Anterior cingulate cortex (tissue), 58 donors: Measurements from ENCODE around the gene GRIK3.
A peak's percentile ranks its signal among the peaks of the same experiment; 100 is the strongest.
"Not testable (repeated sequence)": the region's sequence is repeated elsewhere in the genome, so short reads cannot be mapped to it uniquely, and the experiment has no call there.

ENCODE experiments used
- DNase-seq, 58 donors: peaks; one replicate each; lab custom pipeline; 2025; lab: John Stamatoyannopoulos, UW

GRIK3 gene

GRCh38 chr1:37034121-37035013, at the start of gene GRIK3:
GRIK3 (minus strand) TSS chr1:37034515; CDS start chr1:37034108, 407 bp downstream.
- peak in 24 of 58 donors; percentile 8 to 62 (median 30) for DNase-seq

- no peak for DNase-seq
These were observed 49.7 kb upstream of the GRIK3 start for GRCh38 chr1:37084013-37084412.

DNA sequence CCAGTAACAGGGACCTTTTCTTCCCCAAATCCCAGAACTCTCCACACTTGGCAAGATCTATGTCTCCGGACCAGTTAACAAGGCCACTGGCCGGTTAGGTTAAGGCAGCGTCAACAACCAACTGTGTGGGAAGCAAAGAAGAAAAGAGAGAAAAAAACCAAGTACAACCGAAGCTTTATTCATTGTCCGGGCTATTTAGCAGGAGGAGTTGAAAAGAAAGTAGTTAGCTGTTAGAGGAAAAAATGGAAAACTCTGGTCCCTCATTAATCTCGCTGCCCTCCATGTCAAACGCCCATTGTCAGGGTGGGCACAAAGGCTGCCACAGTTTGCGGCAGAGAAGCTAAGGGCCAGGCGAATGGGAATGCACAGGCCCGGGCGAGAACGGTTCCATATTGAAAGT, 49.3 kb upstream of the GRIK3 start:
- DNase-seq: peak in 26 of 58 donors; percentile 4 to 72 (median 21)

DNA sequence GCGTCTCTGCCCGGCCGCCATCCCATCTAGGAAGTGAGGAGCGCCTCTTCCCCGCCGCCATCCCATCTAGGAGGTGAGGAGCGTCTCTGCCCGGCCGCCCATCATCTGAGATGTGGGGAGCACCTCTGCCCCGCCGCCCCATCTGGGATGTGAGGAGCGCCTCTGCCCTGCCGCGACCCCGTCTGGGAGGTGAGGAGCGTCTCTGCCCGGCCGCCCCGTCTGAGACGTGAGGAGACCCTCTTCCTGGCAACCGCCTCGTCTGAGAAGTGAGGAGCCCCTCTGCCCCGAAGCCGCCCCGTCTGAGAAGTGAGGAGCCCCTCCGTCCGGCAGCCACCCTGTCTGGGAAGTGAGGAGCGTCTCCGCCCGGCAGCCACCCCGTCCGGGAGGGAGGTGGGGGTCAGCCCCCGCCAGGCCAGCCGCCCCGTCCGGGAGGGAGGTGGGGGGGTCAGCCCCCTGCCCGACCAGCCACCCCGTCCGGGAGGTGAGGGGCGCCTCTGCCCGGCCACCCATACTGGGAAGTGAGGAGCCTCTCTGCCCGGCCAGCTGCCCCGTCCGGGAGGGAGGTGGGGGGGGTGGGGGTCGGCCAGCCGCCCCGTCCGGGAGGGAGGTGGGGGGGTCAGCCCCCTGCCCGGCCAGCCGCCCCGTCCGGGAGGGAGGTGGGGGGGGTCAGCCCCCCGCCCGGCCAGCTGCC, 46.1 kb upstream of the GRIK3 start:
- DNase-seq: not testable (repeated sequence)

DNA sequence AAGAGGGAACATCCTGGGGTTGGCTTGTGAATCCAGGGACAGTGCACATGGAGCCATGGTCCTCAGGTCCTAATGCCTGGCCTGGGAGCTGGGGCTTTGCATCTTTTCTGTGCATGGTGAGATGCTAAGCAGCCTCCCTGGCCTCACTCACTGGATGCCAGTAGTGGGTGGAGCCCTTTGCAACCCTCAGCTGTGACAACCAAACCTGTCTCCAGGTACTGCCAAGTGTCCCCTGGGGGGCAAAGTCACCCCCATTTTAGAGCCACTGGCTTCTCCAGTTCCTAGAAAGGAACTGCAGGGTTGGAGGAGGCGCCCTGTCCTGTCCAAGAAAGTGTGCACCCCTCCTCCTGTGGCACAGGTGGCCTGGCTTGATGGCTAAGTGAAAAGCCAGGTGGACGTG, 44.6 kb upstream of the GRIK3 start:
- no peak for DNase-seq

DNA sequence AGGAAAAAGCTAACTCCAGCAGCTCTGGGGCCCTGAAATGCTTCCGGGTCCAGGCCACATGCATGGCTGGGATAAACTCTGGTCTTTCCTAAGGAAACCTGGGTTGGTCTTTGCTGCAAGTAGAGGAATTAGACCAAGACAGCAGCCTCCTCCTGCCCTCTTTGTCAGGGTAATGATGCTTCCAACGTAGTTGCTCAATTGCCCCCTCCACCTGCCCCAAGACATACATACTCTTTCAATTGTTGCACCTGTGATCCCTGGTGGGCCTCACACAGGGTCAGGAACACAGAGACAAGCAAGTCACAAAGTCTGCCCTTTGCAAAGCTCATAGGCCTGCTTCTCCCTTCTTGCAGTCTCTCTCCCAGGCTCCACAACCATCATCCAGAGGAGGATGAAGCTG, 41.9 kb upstream of the GRIK3 start:
- no peak for DNase-seq

DNA sequence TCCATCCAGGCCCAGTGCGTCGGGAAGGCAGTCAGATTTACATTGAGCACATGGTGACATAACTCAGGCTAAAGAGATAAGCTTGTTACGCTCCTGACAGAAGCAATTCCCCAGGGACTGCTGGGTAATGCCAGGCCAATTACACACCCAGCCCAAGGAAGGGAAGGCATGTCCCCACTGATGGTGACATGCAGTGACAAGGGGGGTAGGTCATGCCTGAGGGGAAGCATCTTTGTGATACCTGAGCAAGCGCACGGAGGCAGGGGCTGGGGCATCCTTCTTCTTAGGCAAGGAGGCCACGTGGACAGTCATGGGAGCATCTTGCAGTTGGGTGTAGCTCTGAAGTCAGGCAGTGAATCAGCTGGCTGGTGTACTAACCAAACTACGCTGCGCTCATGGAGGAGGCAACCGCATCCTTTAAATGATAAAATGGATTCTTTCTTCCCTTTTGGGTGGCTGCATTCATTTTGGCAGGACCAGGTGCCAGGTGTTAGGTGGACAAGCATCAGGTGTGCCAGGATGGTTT, 39.6 kb upstream of the GRIK3 start:
- no peak for DNase-seq

GRCh38 chr1:37073152-37073853, 39.0 kb upstream of the GRIK3 start:
- no peak for DNase-seq

DNA sequence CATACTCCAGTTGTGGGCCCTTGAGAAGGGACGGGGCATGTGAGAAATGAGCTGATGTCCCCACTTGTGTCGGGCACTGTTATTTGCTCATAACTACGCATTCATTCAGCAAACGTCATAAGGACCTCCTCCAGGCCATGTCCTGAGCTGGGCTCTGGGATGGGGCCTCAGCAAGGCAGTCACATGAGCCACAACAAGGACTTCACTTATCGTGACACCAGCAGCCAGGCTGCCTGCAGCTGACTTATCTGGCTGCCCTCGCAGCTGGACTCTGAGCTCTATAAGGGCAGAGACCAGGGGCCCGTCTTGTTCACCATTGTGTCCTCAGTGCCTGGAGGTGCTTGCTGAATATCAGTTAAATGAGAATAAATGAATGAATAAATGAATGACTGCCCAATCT, 37.5 kb upstream of the GRIK3 start:
- DNase-seq: peak in 13 of 58 donors; percentile 16 to 70 (median 30)

DNA sequence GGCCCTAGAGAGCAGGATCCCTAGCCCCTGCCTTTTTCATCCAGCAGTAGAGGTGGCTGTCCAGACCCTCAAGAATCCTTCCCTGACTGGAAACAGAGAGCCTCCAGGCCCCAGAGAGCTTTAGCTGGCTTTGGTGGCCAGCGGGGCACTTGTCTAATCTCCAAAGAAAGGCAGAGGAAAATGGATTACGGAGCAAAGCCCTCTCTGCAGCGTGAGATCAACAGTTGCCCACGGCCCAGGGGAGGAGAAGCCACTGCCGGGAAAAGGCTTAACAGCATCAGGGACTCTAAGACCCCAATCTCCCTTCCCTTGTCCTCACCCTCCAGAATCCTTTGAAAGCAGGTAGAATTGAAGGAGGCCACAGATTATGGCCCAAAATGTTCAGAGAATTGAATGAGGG, 35.8 kb upstream of the GRIK3 start:
- no peak for DNase-seq

GRCh38 chr1:37069406-37069805, 35.1 kb upstream of the GRIK3 start:
- DNase-seq: no peak

GRCh38 chr1:37068897-37069296, 34.6 kb upstream of the GRIK3 start:
- no peak for DNase-seq

DNA sequence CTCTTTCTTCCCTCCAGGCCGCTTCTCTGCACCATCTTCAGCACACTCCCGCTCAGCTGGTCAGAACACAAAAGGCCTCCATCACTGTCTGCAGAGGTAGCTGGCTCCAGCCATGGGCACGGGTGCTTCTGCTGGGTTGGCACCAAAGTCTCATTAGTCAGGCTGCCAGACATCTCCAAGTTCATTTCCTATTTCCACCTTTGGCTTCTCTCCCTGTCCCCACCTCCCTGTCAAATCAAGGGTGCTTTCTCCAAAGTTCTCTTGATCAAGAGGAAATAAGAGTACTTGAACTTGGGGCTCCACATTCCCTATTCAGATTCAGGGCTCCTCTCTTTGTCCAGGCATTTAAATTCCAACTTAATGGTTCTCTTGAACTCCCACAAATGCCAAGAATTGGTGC, 33.9 kb upstream of the GRIK3 start:
- DNase-seq: no peak

DNA sequence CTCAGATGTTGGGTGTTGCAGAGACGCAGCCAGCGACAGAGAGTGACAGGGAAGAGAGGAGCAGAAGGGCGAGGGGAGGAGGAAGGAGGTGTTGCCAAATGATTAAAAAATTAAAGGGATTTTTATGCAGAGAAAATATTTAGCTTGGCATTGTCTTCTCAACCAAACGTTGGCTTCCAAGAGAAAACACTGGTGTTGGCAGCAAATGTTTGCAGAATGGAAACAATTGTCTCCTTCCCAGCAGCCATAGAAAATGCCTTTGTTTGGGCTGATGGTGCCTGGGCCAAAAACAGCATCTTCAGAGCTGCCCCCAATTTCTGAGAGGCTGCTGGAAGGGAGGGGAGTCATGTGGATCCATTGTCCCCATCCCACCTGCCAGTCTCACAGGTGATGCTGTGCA, 29.7 kb upstream of the GRIK3 start:
- DNase-seq: peak in 10 of 58 donors; percentile 10 to 58 (median 26)

DNA sequence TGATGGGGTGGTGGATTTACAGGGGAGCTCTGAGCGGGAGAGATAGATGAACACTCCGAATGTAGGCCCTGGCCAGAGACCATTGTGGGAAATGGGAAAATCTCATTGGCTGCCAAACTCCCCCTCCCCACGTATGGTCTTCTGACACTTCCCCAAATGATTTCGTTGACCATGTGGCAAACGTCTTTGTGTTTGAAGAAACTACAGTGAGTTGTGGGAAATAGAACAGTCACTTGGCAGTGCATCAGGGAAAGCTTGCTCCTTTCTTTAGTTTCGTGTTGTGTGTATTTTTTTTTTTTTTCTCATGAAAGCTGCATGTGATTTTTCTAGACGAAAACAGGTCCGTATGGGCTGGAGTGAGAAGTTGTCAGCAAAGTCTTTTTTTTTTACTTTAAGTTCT, 25.0 kb upstream of the GRIK3 start:
- no peak for DNase-seq

- no peak for DNase-seq
These were observed 24.2 kb upstream of the GRIK3 start for GRCh38 chr1:37058424-37058988.

GRCh38 chr1:37056325-37056724, 22.0 kb upstream of the GRIK3 start:
- peak in 9 of 58 donors; percentile 8 to 65 (median 27) for DNase-seq

DNA sequence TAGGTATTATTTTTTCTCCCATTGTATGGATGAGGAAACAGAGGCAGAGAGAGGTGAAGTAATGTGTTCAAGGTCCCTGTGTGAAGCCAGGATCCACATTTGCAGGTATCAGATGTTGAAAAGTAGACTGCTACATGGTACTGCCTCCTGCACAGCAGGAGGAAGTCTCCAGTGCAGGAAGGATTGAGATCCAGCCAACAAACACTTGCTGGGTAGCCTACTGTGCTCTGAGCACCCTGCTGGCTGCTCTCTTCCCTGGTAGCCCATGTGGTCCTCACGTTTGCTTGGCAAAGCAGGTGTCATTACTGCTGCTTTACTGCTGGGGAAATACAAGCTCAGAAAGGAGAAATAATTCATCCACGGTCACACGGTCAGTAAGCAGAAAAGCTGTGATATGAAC, 21.3 kb upstream of the GRIK3 start:
- DNase-seq: no peak

DNA sequence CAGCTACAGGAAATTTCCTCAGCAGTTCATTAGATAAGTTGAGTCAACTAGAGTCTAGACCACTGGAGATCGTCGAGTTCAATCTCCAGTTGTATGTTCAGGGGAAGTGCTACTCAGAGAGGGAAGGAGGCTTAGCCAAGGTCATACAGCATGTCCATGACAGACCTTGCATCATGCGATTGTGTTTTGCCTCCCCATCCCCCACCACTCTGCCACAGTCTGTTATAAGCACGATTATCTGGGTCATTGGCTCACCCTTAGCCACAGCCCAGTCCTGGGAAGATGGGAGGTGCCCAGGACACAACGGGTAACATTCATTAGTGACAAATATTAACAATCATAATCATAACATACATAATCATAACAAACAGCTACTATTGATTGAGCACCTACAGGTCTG, 18.9 kb upstream of the GRIK3 start:
- DNase-seq: no peak

GRCh38 chr1:37052120-37052519, 17.8 kb upstream of the GRIK3 start:
- DNase-seq: no peak

DNA sequence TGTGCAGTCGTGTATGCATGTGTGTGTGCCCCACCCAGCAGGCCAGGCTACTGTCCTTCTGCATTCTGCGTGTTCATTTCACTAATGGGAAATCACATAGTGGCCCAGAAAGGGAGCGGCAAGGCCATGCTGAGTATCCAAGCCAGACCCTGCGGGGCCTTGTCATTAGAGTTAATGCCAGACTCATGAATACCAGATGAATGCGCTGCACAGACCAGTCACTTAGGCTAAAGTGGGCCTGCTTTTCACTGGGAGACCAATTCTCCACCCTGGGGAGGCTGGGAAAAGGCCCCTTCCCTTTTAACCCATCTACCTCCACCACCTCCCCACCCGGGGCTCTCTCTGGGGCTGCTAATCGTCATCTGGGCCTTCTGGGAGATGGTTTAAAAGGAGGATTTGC, 17.0 kb upstream of the GRIK3 start:
- no peak for DNase-seq
